GM19463 (cell line): ENCODE results near the gene MAPK6.
A peak's percentile ranks its signal among the peaks of the same experiment; 100 is the strongest.
"Not testable (repeated sequence)": the region's sequence is repeated elsewhere in the genome, so short reads cannot be mapped to it uniquely, and the experiment has no call there.

Source experiments
- ATAC-seq: cut with Tn5 transposase; IDR thresholded peaks from one replicate; pipeline ENCODE4 v1.9.1; 2021; ENCODE audit warnings: mild to moderate bottlenecking, moderate library complexity; ENCODE audit not compliant: unreplicated experiment

MAPK6 gene

GRCh38 chr15:52080031-52080430, 61.0 kb downstream of the MAPK6 start:
- no peak for ATAC-seq

DNA sequence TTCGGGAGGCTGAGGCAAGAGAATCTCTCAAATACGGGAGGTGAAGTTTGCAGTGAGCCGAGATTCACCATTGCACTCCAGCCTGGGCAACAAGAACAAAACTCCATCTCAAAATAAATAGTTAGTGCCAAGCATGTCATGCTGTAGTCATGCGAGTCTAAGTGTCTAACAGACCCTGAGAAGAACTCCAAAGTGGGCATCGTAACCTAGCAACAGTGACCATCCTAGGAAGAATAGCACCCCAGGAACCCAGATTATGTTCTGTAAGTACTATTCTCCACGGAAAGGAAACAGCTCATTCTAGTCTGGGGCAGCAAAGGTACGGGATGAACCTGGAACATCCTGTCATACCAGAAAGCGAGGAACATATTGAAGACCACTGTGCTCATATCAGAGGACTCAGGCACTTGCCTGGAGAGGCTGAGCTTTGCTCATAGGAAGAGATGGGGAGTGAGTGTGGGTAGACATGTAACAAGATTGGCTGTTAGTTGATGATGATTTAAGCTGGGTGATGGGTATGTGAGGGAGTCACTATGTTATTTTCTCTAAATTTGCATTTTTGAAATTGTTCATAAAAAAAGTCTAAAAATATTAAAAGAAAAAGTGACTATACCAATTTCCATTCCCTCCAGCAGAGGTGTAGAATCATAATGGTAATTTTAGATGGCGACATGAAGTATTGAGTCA, 61.8 kb downstream of the MAPK6 start:
- no peak for ATAC-seq

GRCh38 chr15:52082197-52083036, 63.4 kb downstream of the MAPK6 start:
- peak; percentile 73 for ATAC-seq

GRCh38 chr15:52083037-52083359, 64.0 kb downstream of the MAPK6 start:
- ATAC-seq, result not testable (repeated sequence)

GRCh38 chr15:52083603-52084002, 64.6 kb downstream of the MAPK6 start:
- ATAC-seq, result no peak

DNA sequence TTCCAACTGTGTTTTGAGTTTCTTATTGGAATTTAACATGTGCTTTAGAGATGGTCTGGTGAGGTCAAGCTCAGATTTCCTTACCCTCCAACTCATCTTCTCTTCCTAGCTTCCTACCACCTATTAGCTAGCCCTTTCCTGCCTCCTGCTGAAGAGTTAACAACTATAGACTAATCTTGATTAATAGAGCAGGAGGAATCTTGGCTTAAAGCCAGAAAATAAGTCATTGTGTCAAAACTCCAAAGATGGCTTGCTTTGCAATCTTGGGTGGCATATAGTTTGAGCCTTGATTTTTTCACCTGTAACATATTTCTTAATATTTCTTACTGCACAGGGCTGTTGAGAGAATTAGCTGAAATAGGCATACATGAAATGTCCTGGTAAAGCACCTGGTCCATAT, 66.3 kb downstream of the MAPK6 start:
- ATAC-seq, result no peak

DNA sequence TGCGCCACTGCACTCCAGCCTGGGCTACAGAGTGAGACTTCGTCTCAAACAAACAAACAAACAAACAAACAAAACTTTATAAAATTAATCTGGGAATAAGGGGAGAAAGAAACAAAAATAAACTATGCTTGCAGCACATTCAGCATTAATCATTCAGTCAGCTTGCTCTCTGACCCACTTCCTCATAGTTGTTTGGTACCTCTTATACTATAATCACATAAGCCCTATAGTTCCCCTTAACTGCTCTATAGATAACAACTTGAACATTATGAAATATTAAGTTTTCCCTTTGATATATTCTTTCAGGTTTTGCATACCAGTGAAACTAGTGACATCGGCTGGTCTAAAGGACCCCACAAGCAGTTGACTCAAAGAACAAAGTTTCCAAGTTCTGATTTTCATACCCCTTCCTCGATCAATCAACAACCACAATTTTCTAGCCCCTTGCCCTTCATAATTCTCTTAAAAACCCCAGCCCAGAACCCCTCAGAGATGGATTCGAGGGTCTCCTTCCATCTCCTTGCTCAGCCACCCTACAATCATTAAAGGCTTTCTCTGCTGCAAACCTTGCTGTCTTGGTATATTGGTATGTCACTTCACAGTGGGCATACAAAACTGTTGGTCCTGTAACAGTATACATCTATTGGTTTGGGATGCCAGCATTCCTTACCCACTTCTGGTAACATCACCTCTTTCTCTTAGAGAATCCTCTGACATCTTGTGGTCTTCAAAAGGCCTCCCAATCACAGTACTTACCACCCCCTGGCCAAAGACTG, 67.2 kb downstream of the MAPK6 start:
- no peak for ATAC-seq

DNA sequence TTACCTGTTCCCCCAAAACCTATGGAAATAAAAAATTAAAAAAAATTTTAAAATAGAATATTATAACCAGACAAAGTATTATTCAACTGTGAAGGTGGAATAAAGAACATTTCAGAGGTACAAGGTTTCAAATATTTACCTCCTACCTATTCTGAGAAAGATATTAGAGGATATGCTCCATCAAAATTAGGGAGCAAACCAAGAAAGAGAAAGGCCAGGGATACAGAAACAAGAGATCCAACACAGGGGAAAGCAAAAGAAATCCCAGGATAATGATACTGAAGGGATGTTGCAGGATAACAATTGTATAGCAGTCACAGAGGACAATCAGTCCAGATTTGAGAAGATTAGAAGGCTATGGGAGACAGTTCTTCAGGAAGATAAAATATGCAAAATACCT, 71.2 kb downstream of the MAPK6 start:
- no peak for ATAC-seq

GRCh38 chr15:52093167-52093538, 74.1 kb downstream of the MAPK6 start:
- no peak for ATAC-seq

GRCh38 chr15:52093539-52094510, 74.8 kb downstream of the MAPK6 start:
- no peak for ATAC-seq

- no peak for ATAC-seq
These were observed 76.0 kb downstream of the MAPK6 start for GRCh38 chr15:52094811-52095584.

DNA sequence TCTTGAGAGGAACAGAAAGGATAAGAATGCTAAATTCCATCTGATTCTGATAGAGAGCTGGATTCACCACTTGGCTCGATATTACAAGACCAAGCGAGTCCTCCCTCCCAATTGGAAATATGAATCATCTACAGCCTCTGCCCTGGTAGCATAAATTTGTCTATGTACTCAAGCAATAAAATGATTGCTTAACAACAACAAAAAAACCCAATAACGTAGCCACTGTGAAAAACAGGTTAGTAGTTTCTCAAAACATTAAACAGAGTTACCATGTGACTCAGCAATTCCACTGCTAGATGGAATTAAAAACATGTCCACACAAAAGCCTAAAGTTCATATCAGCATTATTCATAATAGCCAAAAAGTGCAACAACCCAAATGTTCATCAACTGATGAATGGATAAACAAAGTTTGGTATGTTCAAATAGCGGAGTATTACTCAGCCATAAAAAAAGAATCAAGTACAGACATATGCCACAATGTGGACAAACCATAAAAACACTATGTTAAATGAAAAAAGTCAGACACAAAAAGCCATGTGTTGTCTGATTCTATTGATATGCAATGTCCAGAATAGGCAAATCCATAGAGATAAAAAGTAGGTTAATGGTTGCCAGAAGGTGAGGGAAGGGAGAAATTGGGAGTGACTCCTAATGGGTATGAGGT, 76.7 kb downstream of the MAPK6 start:
- no peak for ATAC-seq

GRCh38 chr15:52096536-52096935, 77.5 kb downstream of the MAPK6 start:
- not testable (repeated sequence) for ATAC-seq

DNA sequence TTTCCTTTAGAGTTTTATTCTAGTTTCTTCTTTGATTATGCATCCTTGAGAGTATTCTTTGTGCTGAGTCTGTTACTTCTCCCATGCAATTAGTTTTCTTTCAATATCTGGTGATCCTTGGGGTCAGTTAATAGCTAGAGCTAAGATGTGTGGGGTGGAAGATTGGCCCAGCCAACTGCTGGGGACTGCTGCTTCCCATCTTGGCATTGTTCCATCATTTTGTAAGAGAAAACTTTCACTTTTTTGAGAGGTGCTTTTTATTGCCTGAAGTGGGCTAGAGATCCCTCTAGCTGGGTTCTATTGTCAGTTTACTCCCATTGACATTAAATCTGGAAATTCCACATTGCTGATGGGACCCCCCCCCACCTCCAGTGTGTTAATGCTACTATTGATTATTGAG, 78.2 kb downstream of the MAPK6 start:
- ATAC-seq, result no peak

GRCh38 chr15:52098323-52098722, 79.3 kb downstream of the MAPK6 start:
- no peak for ATAC-seq

- no peak for ATAC-seq
These were observed 80.7 kb downstream of the MAPK6 start for GRCh38 chr15:52099651-52100272.

DNA sequence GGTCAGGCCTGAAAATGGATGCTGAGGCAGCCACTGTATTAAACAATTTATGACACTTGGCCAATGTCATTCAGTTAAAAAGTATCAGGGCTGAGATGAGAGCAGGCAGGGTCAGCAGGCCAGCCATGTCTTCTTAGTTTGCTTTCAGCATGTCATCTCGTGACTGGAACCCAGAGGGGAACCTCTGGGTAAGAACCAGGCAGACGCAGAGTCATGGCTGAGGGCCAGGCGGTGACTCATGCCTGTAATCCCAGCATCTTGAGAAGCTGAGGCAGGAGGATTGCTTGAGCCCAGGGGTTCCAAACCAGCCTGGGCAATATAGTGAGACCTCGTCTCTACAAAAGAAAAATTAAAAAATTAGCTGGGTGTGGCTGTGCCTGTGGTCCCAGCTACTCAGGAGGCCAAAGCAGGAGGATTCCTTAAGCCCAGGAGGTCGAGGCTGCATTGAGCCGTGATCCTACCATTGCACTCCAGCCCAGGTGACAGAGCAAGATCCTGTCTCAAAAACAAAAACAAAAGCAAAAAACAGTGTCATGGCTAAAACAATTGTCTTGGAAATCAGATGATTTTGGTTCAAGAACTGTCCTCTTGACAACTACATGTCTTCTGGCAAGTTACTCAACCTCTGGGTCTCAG, 81.9 kb downstream of the MAPK6 start:
- ATAC-seq, result no peak

GRCh38 chr15:52101542-52102323, 82.7 kb downstream of the MAPK6 start:
- ATAC-seq, result peak; percentile 29
